ENCODE measurements around the gene FOXO3.

Gene FOXO3

GRCh38 chr6:108622641-108623298 is 62.1 kb downstream of the FOXO3 start:
- H3K4me1 ChIP-seq (ENCODE audit: low read length) = peaks cover 6% of the 10 kb centered on the region

GRCh38 chr6:108623995-108624394 is 63.3 kb downstream of the FOXO3 start:
- TF ChIP-seq EZH2phosphoT487 (IDR thresholded peaks at IDR 0.05; ENCODE audit: low read depth) (no peak), CTCF (IDR thresholded peaks at IDR 0.05; ENCODE audit: low read depth, low read length) (no peak)
- 0 out of 2 replicates have a peak, but pooled peaks cover 4% of the 10 kb centered on the region for H3K27me3 ChIP-seq (ENCODE audit: low read depth, low read length)
- no peaks in the 10 kb centered on the region for H3K36me3 ChIP-seq (replicated peaks; ENCODE audit: low read depth, low read length)
- H3K27ac ChIP-seq (ENCODE audit: low read length) = no peak overlapping the region
- H3K79me2 ChIP-seq (ENCODE audit: low read length) = no peaks in the 10 kb centered on the region
- no peak overlapping the region for H3K4me2 ChIP-seq (ENCODE audit: low read length)
- H3K9me3 ChIP-seq (ENCODE audit: insufficient read depth, low read length) = no peaks in the 10 kb centered on the region
- H3K4me3 ChIP-seq (ENCODE audit: low read length) = no peak overlapping the region
- no peak overlapping the region for H3K9ac ChIP-seq (ENCODE audit: low read length)
- H4K20me1 ChIP-seq (ENCODE audit: insufficient read depth, low read length) = no peaks in the 10 kb centered on the region; the same call in 1 of the 2 replicates
- H3K4me1 ChIP-seq (ENCODE audit: low read length) = peaks cover 10% of the 10 kb centered on the region
- no peak overlapping the region for H2AFZ ChIP-seq (ENCODE audit: low read depth, low read length)

More at GRCh38 chr6:108622641-108623298, 62.1 kb downstream of the FOXO3 start:
- Histone ChIP-seq H3K9ac (ENCODE audit: low read length) (no peak overlapping the region), H3K79me2 (ENCODE audit: low read length) (no peaks in the 10 kb centered on the region), H3K36me3 (replicated peaks; ENCODE audit: low read depth, low read length) (no peaks in the 10 kb centered on the region), H2AFZ (ENCODE audit: low read depth, low read length) (no peak overlapping the region), H4K20me1 (ENCODE audit: insufficient read depth, low read length) (no peaks in the 10 kb centered on the region), H3K4me3 (ENCODE audit: low read length) (no peak overlapping the region), H3K9me3 (ENCODE audit: insufficient read depth, low read length) (no peaks in the 10 kb centered on the region), H3K4me2 (ENCODE audit: low read length) (no peak overlapping the region), H3K27me3 (ENCODE audit: low read depth, low read length) (no peaks in the 10 kb centered on the region), H3K27ac (ENCODE audit: low read length) (no peak overlapping the region)
- no peak for TF ChIP-seq CTCF (IDR thresholded peaks at IDR 0.05; ENCODE audit: low read depth, low read length)
- no peak for TF ChIP-seq EZH2phosphoT487 (IDR thresholded peaks at IDR 0.05; ENCODE audit: low read depth)

- no peaks in the 10 kb centered on the region; the same call in 1 of the 2 replicates for H4K20me1 ChIP-seq (ENCODE audit: insufficient read depth, low read length)
- H3K79me2 ChIP-seq (ENCODE audit: low read length) = no peaks in the 10 kb centered on the region
- peaks cover 10% of the 10 kb centered on the region for H3K4me1 ChIP-seq (ENCODE audit: low read length)
- no peak overlapping the region for H3K9ac ChIP-seq (ENCODE audit: low read length)
- H2AFZ ChIP-seq (ENCODE audit: low read depth, low read length) = no peak overlapping the region
- no peaks in the 10 kb centered on the region for H3K9me3 ChIP-seq (ENCODE audit: insufficient read depth, low read length)
- TF ChIP-seq EZH2phosphoT487 (IDR thresholded peaks at IDR 0.05; ENCODE audit: low read depth) (no peak), CTCF (IDR thresholded peaks at IDR 0.05; ENCODE audit: low read depth, low read length) (no peak)
- 0 out of 2 replicates have a peak, but pooled peaks cover 5% of the 10 kb centered on the region for H3K27me3 ChIP-seq (ENCODE audit: low read depth, low read length)
- H3K36me3 ChIP-seq (replicated peaks; ENCODE audit: low read depth, low read length) = no peaks in the 10 kb centered on the region
- no peak overlapping the region for H3K4me2 ChIP-seq (ENCODE audit: low read length)
- no peak overlapping the region for H3K4me3 ChIP-seq (ENCODE audit: low read length)
- H3K27ac ChIP-seq (ENCODE audit: low read length) = no peak overlapping the region
Measured at GRCh38 chr6:108625581-108625980, 64.9 kb downstream of the FOXO3 start.

GRCh38 chr6:108626777-108627176 is 66.1 kb downstream of the FOXO3 start:
- Histone ChIP-seq H3K27me3 (ENCODE audit: low read depth, low read length) (0 out of 2 replicates have a peak, but pooled peaks cover 5% of the 10 kb centered on the region), H2AFZ (ENCODE audit: low read depth, low read length) (no peak overlapping the region), H3K27ac (ENCODE audit: low read length) (no peak overlapping the region), H3K9ac (ENCODE audit: low read length) (no peak overlapping the region), H3K36me3 (replicated peaks; ENCODE audit: low read depth, low read length) (no peaks in the 10 kb centered on the region), H3K9me3 (ENCODE audit: insufficient read depth, low read length) (no peaks in the 10 kb centered on the region), H3K4me2 (ENCODE audit: low read length) (no peak overlapping the region), H3K79me2 (ENCODE audit: low read length) (no peaks in the 10 kb centered on the region), H3K4me3 (ENCODE audit: low read length) (no peak overlapping the region), H3K4me1 (ENCODE audit: low read length) (peaks cover 15% of the 10 kb centered on the region), H4K20me1 (ENCODE audit: insufficient read depth, low read length) (no peaks in the 10 kb centered on the region; the same call in 1 of the 2 replicates)
- TF ChIP-seq EZH2phosphoT487 (IDR thresholded peaks at IDR 0.05; ENCODE audit: low read depth) (no peak), CTCF (IDR thresholded peaks at IDR 0.05; ENCODE audit: low read depth, low read length) (no peak)

All from OCI-LY3 (cell line).